Keratinocyte (primary cell): Measurements from ENCODE around the gene C2orf76.

ENCODE experiments used
- CTCF ChIP-seq, 3 experiments: IDR thresholded peaks in 1 of 3; conservative IDR thresholded peaks in 1 of 3; optimal IDR thresholded peaks in 1 of 3; 2 replicates in 2 of 3; 3 replicates in 1 of 3; pipeline versions ENCODE3 to v1.5.1; 2011; ENCODE audit warnings: low read length in 3 of 3, mild to moderate bottlenecking in 3 of 3, moderate library complexity in 2 of 3, control low read depth in 1 of 3, inconsistent platforms in 1 of 3; ENCODE audit not compliant: insufficient read depth in 2 of 3; ENCODE audit errors: extremely low read depth in 1 of 3
- EZH2 ChIP-seq: IDR thresholded peaks from one replicate; pipeline ENCODE4 v1.6.1; 2012; ENCODE audit warnings: inconsistent platforms, mild to moderate bottlenecking, low read length, moderate library complexity

GRCh38 chr2:119407430-119408220 is 41.0 kb upstream of the C2orf76 start:
- peak; percentile 70 to 87 (median 72) for TF ChIP-seq CTCF (optimal IDR thresholded peaks at IDR 0.05 in 1 of 3, IDR thresholded peaks at IDR 0.05 in 1 of 3, conservative IDR thresholded peaks at IDR 0.05 in 1 of 3; ENCODE audit: extremely low read depth in 1 of 3, insufficient read depth in 2 of 3, low read length in 3 of 3)
- no peak for TF ChIP-seq EZH2
